Activated naive CD4-positive, alpha-beta T cell treated with anti-CD3 and anti-CD28 coated beads, Interleukin-2, amount 50 U/mL, for 72 hours (primary cell): ENCODE measurements around the gene MSI1. TPM values are rescaled to one million over a fixed set of nuclear protein-coding genes. Genes with fewer than 3 reads are reported as not detected.
"Not testable (repeated sequence)": the region's sequence is repeated elsewhere in the genome, so short reads cannot be mapped to it uniquely, and the experiment has no call there.

Experiments used
- ATAC-seq, 2 donors: fragments of 150-1000 bp; cut with Tn5 transposase; 2 replicates each; pipeline ENCODE4 v1.10.0; 2021; ENCODE audit warnings: mild to moderate bottlenecking in 2 of 2, moderate library complexity in 2 of 2
- DNase-seq, 2 donors: peaks; one replicate each; pipeline ENCODE4 v3.0.0; 2021 to 2022; ENCODE audit warnings: low spot score in 2 of 2
- H3K27ac Mint-ChIP-seq, 2 donors: one replicate each; pipeline ENCODE4 v1.8.0; 2022; ENCODE audit warnings: mild to moderate bottlenecking in 2 of 2, mixed read lengths in 2 of 2
- H3K36me3 Mint-ChIP-seq, 2 donors: one replicate each; pipeline ENCODE4 v1.8.0; 2022; ENCODE audit warnings: mixed read lengths in 2 of 2
- H3K9me3 Mint-ChIP-seq, 2 donors: one replicate each; pipeline ENCODE4 v1.8.0; 2022; ENCODE audit warnings: mixed read lengths in 2 of 2
- total RNA-seq, 2 donors: library from RNA; stranded (reverse); gene quantifications; one replicate each; pipeline ENCODE4 v1.2.3, GENCODE V29; 2022

MSI1 gene
- total RNA-seq, 2 donors from 2014 or later = 0.51 TPM; not detected in 1

DNA sequence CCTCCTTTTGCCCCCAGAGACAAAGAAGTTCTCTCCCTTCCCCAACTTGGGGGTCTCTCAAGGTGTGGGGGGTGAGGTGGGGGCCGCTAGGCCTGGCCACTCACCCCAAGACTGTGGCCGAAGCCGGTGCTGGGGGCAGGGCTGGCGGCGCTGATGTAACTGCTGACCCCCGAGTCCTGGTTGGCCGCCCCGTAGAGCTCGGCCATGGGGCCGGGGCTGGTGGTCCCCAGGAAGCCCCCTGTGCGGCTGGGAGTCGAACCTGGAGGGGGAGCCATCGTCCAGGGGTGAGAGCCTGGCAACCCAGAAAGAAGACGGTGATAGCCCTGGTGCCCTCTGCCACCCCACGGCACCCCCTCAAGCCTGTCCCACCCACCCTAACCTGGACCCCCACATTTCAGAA, 22.9 kb downstream of the MSI1 start:
- H3K27ac Mint-ChIP-seq = no peak overlapping the region
- no peak for DNase-seq
- ATAC-seq = no peak
- H3K9me3 Mint-ChIP-seq = no peaks in the 10 kb centered on the region
- no peaks in the 10 kb centered on the region for H3K36me3 Mint-ChIP-seq

DNA sequence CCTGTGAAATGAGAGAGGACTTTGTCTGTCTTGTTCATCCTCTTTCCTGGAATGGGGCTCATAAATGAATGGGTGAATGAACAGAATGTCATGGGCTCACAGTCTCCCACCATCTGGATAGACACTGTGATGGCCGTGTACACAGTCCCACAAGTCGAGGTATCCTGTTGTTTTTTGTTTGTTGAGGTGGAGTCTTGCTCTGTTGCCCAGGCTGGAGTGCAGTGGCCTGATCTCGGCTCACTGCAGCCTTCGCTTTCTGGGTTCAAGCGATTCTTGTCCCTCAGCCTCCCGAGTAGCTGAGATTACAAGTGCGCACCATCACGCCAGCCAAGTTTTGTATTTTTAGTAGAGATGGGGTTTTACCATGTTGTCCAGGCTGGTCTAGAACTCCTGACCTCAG, 25.3 kb downstream of the MSI1 start:
- ATAC-seq (no peak), DNase-seq (no peak)
- no peaks in the 10 kb centered on the region for H3K36me3 Mint-ChIP-seq
- H3K9me3 Mint-ChIP-seq = no peaks in the 10 kb centered on the region
- no peak overlapping the region for H3K27ac Mint-ChIP-seq

DNA sequence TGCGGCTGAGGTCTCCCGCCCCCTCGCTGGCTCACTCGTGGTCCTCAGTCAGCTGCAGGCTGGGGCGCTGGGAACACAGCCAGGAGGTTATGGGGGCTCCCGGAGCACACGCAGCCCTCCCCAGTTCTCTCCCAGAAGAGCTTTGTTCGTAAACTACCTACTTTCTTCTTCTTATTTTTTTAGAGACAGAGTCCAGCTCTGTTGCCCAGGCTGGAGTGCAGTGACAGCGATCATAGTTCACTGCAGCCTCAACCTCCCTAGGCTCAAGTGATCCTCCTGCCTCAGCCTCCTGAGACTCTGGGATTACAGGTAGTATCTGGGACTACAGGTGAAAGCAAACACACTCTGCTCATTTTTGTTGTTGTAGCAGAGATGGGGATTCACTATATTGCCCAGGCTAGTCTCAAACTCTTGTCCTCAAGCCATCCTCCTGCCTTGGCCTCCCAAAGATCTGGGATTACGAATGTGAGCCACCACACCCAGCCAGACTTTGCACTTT, 25.9 kb downstream of the MSI1 start:
- peaks cover under 1% of the 10 kb centered on the region in 2 donors for H3K36me3 Mint-ChIP-seq
- no peak for DNase-seq
- ATAC-seq = no peak
- peaks cover 1% of the 10 kb centered on the region in 2 donors for H3K9me3 Mint-ChIP-seq
- no peak overlapping the region for H3K27ac Mint-ChIP-seq

DNA sequence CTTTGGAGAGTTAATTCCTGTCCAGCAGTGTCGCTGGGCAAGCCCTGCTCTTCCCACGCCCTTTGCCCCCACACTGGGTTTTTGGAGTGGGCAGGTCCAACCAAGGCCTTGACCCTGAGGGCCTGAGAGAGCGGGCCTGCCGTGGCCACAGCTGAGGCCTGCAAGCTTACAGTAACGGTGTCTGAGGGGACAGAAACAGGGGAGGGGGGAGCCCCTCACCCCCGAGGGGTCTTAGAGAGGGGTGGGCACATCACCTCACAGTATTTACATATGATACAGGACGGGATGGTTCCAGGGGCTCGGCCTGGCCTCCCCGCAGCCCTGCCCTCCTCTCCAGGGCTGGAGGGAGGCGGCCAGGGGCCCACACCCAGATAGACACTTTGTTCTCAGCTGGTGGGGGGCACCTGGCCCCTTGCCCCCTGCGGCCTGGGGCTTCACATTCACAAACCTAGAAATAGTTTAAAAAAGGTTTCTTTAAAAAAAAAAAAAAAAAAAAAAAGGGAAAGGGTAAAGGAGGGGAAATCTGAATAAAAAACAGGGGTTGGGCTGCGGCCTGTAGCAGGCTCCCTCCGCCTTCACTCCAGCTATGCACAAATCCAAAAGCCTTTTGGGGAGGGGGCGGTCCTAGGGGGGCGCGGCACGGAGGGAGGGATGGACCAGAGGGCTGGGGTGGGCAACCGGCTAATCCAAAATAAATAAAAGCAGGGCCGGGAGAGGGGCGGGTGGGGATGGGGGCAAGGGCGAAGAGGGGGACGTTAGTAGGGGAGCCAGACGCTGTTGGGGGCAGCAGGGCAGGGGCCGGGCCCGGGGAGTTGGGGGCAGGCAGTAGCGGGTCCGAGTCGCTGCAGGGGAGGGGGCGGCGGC, 26.6 kb downstream of the MSI1 start:
- no peak for ATAC-seq
- peaks cover 8% of the 10 kb centered on the region in 2 donors for H3K9me3 Mint-ChIP-seq
- H3K27ac Mint-ChIP-seq = no peak overlapping the region

DNA sequence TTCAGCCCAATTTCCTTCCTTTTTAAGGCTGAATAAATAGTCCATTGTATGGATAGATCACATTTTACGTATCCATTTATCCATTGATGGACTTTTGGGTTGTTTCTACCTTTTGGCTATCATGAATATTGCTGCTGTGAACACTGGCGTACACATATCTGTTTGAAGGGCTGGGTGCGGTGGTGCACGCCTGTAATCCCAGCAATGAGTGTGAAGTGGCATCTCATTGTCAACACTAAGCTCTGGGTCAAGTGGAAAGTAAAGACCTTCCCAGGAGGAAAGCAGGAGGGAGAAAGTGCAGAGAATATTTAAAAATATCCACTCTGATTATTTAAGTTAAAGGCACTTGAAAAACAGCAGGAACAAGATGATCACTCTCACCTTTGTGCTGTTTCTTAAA, 29.7 kb downstream of the MSI1 start:
- ATAC-seq = no peak
- DNase-seq = no peak
- H3K27ac Mint-ChIP-seq = no peak overlapping the region
- peaks cover 15 to 16% of the 10 kb centered on the region in 2 donors for H3K9me3 Mint-ChIP-seq
- H3K36me3 Mint-ChIP-seq = peaks cover 11 to 21% of the 10 kb centered on the region in 2 donors

More for the DNA sequence above, 26.6 kb downstream of the MSI1 start:
- peaks cover 7% of the 10 kb centered on the region in 2 donors for H3K36me3 Mint-ChIP-seq
- no peak for DNase-seq

DNA sequence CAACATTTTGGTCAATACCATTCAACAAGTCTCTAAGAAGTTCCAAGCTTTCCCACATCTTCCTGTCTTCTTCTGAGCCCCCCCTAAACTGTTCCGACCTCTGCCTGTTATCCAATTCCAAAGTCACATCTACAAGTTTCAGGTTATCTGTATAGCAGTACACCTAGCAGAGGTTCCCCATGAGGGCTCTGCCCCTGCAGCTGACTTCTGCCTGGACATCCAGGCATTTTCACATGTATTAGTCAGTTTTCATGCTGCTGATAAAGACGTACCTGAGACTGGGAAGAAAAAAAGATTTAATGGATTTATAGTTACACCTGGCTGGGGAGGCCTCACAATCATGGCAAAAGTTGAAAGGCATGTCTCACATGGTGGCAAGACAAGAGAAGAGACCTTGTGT, 31.2 kb downstream of the MSI1 start:
- Mint-ChIP-seq H3K36me3 (peaks cover 11 to 21% of the 10 kb centered on the region in 2 donors), H3K27ac (no peak overlapping the region), H3K9me3 (peaks cover 15 to 16% of the 10 kb centered on the region in 2 donors)
- ATAC-seq (no peak), DNase-seq (no peak)

DNA sequence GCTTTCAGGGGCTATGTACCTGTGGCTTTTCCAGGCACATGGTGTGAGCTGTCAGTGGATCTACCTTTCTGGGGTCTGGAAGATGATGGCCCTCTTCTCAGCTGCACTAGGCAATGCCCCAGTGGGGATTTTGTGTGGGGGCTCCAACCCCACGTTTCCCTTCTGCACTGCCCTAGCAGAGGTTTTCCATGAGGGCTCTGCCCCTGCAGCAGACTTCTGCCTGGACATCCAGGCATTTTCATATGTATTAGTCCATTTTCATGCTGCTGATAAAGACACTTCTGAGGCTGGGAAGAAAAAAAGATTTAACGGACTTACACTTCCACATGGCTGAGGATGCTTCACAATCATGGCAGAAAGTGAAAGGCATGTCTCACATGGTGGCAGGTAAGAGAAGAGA, 32.6 kb downstream of the MSI1 start:
- Mint-ChIP-seq H3K9me3 (peaks cover 15 to 16% of the 10 kb centered on the region in 2 donors), H3K36me3 (peaks cover 11 to 21% of the 10 kb centered on the region in 2 donors)
- ATAC-seq, DNase-seq, H3K27ac Mint-ChIP-seq: not testable (repeated sequence)

DNA sequence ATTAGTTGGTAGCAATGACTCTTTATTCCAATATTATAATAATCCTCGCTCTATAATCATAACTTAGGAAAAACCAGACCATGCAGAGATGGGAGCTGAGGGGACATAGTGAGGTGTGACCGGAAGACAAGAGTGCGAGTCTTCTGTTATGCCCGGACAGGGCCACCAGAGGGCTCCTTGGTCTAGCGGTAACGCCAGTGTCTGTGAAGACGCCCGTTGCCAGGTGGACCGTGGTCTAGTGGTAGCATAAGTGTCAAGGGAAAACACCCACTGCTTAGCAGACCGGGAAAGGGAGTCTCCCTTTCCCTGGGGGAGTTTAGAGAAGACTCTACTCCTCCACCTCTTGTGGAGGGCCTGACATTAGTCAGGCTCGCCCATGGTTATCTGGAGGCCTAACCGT, 33.5 kb downstream of the MSI1 start:
- Mint-ChIP-seq H3K9me3 (peaks cover 15 to 16% of the 10 kb centered on the region in 2 donors), H3K36me3 (peaks cover 11 to 21% of the 10 kb centered on the region in 2 donors)
- DNase-seq = peak; percentile 37 to 67
- ATAC-seq = peak in 1 of 2 donors; percentile 56
- not testable (repeated sequence) for H3K27ac Mint-ChIP-seq

DNA sequence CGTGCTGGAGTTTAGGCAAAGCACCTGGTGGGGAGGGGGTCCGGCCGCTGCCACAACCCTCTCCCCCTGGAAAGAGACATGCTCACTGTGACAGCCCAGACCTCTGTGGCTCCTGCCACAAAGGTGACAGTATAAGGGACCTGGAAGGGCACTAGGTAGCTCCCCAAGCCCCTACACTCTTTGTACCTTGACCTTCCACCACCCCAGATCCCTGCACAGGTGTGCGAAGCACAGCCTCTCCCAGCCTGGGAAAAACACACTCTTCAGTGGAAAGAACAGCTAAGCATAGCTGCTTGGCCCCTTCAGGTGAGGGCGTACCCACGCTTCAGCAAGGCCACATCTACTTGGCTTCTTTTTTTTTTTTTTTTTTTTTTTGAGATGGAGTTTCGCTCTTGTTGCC, 36.4 kb downstream of the MSI1 start:
- Mint-ChIP-seq H3K27ac (no peak overlapping the region), H3K9me3 (peaks cover 8 to 9% of the 10 kb centered on the region in 2 donors), H3K36me3 (peaks cover 5 to 15% of the 10 kb centered on the region in 2 donors)
- no peak for ATAC-seq
- no peak for DNase-seq

DNA sequence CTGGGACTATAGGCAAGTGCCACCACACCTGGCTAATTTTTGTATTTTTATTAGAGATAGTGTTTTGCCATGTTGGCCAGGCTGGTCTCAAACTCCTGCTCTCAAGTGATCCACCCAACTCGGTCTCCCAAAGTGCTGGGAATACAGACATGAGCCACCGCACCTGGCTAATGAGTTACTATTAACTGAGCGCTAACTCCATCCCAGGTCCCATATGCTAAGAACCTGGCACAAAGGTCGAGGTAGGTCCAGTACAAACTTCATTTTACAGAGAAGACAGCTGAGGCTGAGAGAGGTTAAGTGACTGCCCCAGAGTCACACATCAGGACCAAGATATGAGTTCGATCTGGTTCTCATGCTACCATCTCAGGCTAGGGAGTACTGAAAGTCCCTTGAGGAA, 36.9 kb downstream of the MSI1 start:
- DNase-seq (no peak), ATAC-seq (no peak)
- H3K36me3 Mint-ChIP-seq = peaks cover 4 to 12% of the 10 kb centered on the region in 2 donors
- H3K27ac Mint-ChIP-seq = no peak overlapping the region
- peaks cover 5 to 7% of the 10 kb centered on the region in 2 donors for H3K9me3 Mint-ChIP-seq

DNA sequence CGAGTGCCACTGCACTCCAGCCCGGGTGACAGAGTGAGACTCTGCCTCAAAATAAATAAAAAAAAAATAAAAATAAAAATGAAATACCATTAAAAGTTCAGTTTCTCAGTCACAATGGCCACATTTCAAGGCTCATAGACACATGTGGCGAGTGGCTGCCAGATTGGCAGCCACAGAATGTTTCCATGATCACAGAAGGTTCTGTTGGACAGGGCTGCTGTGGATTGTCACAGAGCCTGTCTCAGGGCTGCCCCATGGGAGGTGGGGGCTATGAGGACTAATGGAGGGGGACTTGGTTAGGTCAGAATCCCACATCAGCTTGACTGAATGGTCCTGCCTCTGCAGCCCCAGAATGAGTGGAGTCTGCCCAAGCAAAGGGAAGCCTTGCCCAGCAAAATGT, 37.6 kb downstream of the MSI1 start:
- H3K27ac Mint-ChIP-seq = no peak overlapping the region
- peaks cover 3 to 5% of the 10 kb centered on the region in 2 donors for H3K9me3 Mint-ChIP-seq
- DNase-seq (no peak), ATAC-seq (no peak)
- peaks cover 4 to 6% of the 10 kb centered on the region in 2 donors for H3K36me3 Mint-ChIP-seq

DNA sequence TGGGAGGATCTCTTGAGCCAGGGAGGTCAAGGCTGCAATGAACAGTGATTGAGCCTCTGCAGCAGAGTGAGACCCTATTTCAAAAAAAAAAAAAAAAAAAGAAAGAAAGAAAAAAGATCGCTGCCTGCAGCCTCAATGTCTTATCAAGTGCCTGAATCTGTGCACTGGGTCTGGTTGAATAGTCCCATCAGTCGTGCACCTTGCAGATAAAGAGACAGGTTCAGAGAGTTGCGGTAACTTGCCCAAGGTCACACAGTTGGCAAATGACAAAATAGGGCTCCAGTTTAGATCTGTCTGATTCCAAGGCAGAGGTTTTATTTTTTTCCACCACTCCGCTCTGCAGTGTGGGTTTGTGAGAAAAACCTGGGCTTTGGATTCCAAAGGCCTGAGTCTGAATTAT, 40.7 kb downstream of the MSI1 start:
- Mint-ChIP-seq H3K27ac (no peak overlapping the region), H3K36me3 (no peaks in the 10 kb centered on the region), H3K9me3 (no peaks in the 10 kb centered on the region)
- no peak for ATAC-seq
- no peak for DNase-seq

DNA sequence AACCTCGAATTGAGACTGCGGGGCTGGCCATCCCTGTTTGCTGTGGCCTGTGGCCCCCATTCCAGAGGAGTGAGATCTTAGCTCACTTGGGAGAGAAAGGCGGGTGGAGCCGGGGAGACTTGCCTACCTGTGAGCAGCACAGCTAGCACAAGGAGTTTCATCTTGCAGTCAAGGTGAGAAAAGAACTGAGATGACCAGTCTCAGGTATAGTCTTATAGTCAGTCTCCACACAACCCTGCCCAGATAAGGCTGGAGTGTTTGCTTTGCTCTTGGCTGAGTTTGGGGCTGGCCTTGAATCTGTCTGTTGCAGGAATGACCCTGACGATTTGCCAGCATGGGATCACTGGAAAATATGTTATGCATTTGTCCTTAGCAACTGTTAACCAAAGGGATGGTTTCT, 41.4 kb downstream of the MSI1 start, which contains the start of gene PLA2G1B:
Gene PLA2G1B (minus strand): TSS at position 187 of the 400 bp plus-strand sequence. CDS start 26 bp downstream, at position 161.
- H3K36me3 Mint-ChIP-seq = no peaks in the 10 kb centered on the region
- no peak for DNase-seq
- no peak for ATAC-seq
- H3K27ac Mint-ChIP-seq = no peak within 1 kb of the TSS
- no peaks in the 10 kb centered on the region for H3K9me3 Mint-ChIP-seq

DNA sequence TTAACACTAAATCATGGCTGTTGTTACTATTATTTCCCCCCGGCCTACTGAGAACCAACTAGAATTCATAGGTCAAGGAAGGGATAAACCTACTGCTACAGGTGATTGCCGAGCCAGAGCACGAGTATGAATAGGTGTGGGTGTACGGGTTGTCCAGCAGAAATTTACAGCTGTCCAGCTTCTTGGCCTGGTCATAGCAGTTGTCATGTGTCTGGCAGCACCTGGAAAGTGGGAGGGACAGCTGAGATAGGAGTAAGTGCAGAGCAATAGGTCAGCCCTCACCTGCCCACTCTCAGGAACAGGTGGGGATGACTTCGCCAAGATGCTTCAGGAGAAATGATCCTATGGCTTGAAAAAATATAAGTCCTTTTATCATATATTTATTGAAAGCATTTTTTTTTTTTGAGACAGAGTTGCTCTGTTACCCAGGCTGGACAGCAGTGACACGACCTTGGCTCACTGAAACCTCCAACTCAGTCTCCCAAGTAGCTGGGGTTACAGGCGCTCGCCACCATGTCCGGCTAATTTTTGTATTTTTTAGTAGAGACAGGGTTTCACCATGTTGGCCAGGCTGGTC, 44.0 kb downstream of the MSI1 start:
- no peak for DNase-seq
- Mint-ChIP-seq H3K27ac (no peak overlapping the region), H3K9me3 (no peaks in the 10 kb centered on the region), H3K36me3 (no peaks in the 10 kb centered on the region)
- no peak for ATAC-seq

DNA sequence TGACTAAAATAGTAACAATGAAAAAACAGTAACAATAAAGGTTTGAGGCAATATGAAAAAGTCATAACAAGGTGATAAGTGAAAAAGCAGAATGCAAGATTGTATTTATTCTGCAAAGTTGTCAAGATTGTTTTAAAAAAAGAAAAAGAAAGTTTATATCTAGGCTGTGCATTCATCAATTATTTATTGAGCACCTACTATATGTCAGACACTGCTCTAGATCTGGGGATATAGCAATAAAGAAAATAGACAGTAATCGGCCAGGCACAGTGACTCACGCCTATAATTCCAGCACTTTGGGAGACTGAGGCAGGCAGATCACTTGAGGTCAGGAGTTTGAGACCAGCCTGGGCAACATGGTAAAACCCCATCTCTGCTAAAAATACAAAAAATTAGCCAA, 45.2 kb downstream of the MSI1 start:
- H3K27ac Mint-ChIP-seq = no peak overlapping the region
- no peaks in the 10 kb centered on the region for H3K36me3 Mint-ChIP-seq
- H3K9me3 Mint-ChIP-seq = no peaks in the 10 kb centered on the region
- ATAC-seq (no peak), DNase-seq (no peak)

DNA sequence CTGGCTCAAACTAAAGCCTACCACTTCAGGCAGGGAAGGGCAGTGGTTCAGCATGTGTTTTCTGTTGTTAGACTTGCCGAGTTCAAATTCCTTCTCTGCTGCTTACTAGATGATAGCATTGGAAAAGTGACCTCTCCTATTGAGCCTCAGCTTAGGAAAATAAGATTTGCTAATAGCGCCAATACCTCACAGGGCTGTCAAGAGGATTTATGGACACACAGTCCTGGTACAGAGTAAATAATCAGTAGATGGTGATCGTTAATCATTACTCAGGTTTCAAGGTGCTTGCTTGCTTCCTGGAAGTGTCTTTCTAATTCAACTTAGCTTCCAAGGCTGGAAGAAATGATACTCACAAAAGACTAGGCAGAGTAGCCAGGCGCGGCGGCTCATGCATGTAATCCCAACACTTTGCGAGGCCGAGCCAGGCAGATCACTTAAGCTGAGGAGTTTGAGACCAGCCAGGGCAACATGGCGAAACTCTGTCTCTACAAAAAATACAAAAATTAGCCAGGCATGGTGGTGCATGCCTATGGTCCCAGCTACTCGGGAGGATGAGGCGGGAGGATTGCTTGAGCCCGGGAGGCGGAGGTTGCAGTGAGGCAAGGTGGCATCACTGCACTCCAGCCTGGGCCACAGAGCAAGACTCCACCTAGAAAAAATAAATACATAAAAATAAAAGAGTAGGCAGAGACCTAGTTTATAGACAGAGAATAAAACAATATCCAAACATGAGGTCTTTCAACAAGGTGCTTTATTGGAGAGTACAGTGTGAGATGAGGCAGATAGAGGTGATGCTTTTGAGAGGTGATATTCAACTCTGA, 47.4 kb downstream of the MSI1 start:
- DNase-seq (no peak), ATAC-seq (no peak)
- no peak overlapping the region for H3K27ac Mint-ChIP-seq
- no peaks in the 10 kb centered on the region for H3K9me3 Mint-ChIP-seq
- no peaks in the 10 kb centered on the region for H3K36me3 Mint-ChIP-seq
